ENCODE data around the gene CCT3. TPM values are rescaled to one million over a fixed set of nuclear protein-coding genes. Genes with fewer than 3 reads are reported as not detected.

CCT3 gene
- total and polyA plus RNA-seq, 4 donors, result 74.5 to 144 (median 119) TPM

DNA sequence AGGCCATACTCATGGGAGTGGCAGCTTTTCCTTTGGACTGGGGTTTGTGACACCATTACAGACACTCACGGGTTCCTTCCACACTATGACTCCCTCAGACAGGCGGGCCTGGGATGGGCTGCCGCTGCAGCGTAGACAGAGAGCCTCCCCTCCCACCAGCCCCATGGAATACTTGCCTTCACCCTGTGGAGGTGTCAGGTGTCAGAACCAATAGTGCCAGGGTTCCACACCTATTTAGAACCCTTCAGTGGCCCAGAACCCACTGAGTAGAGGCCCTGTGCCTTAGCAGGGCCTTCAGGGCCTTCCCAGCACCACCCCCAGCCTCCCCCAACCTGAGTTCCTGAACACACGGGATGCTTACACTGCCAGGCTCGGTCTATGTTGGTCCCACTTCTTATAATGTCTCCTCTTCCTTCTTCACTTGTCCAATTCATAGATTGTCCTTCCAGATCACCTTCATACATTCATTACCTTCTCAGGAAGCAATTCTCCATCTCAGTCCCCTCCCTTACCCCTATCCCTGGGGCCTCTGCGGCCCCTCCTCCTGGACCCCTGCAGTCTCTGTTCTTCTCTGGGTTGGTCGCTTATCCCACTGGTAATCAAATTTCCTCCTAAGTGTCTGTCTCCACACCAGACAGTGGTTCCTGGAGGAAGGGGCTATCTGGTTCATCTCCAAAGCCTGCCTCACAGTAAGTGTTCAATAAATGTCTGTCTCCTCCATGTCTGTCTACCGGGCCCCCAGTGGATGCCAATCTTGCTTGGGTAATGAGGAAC is 29.5 kb upstream of the CCT3 start:
- no peak overlapping the region for H3K27ac ChIP-seq (ENCODE audit: low read depth in 1 of 2, low read length in 2 of 2)
- WGBS, result 87% methylated on average over 9 of the region's 9 CpGs
- H3K4me1 ChIP-seq (ENCODE audit: control insufficient read depth in 4 of 4, insufficient read depth in 4 of 4, low read length in 3 of 4), result peaks cover 0 to 8% (median 4%) of the 10 kb centered on the region in 4 donors
- H3K36me3 ChIP-seq (ENCODE audit: control insufficient read depth in 4 of 4, insufficient read depth in 3 of 4, low read depth in 1 of 4, low read length in 3 of 4), result no peaks in the 10 kb centered on the region
- H3K9me3 ChIP-seq (ENCODE audit: control insufficient read depth in 4 of 4, low read length in 3 of 4), result no peaks in the 10 kb centered on the region
- H3K27me3 ChIP-seq (ENCODE audit: control insufficient read depth in 4 of 4, insufficient read depth in 4 of 4, low read length in 3 of 4), result no peaks in the 10 kb centered on the region
- no peak overlapping the region for H3K4me3 ChIP-seq (ENCODE audit: low read depth in 1 of 3, low read length in 3 of 3)
- no peak for DNase-seq (ENCODE audit: low spot score)
- TF ChIP-seq RAD21 (IDR thresholded peaks at IDR 0.05) (no peak), NR2F2 (IDR thresholded peaks at IDR 0.05) (no peak), SP1 (IDR thresholded peaks at IDR 0.05) (no peak), TAF1 (conservative IDR thresholded peaks at IDR 0.05) (no peak), RXRA (IDR thresholded peaks at IDR 0.05) (no peak), YY1 (IDR thresholded peaks at IDR 0.05) (no peak), EGR1 (IDR thresholded peaks at IDR 0.05; ENCODE audit: low read depth in 2 of 2) (no peak), JUND (IDR thresholded peaks at IDR 0.05) (no peak), FOXA1 (IDR thresholded peaks at IDR 0.05) (no peak), HNF4A (conservative IDR thresholded peaks at IDR 0.05) (no peak)
- TF ChIP-seq, protein P1, sequence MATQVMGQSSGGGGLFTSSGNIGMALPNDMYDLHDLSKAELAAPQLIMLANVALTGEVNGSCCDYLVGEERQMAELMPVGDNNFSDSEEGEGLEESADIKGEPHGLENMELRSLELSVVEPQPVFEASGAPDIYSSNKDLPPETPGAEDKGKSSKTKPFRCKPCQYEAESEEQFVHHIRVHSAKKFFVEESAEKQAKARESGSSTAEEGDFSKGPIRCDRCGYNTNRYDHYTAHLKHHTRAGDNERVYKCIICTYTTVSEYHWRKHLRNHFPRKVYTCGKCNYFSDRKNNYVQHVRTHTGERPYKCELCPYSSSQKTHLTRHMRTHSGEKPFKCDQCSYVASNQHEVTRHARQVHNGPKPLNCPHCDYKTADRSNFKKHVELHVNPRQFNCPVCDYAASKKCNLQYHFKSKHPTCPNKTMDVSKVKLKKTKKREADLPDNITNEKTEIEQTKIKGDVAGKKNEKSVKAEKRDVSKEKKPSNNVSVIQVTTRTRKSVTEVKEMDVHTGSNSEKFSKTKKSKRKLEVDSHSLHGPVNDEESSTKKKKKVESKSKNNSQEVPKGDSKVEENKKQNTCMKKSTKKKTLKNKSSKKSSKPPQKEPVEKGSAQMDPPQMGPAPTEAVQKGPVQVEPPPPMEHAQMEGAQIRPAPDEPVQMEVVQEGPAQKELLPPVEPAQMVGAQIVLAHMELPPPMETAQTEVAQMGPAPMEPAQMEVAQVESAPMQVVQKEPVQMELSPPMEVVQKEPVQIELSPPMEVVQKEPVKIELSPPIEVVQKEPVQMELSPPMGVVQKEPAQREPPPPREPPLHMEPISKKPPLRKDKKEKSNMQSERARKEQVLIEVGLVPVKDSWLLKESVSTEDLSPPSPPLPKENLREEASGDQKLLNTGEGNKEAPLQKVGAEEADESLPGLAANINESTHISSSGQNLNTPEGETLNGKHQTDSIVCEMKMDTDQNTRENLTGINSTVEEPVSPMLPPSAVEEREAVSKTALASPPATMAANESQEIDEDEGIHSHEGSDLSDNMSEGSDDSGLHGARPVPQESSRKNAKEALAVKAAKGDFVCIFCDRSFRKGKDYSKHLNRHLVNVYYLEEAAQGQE (IDR thresholded peaks at IDR 0.05), result no peak
- TF ChIP-seq, protein P2, sequence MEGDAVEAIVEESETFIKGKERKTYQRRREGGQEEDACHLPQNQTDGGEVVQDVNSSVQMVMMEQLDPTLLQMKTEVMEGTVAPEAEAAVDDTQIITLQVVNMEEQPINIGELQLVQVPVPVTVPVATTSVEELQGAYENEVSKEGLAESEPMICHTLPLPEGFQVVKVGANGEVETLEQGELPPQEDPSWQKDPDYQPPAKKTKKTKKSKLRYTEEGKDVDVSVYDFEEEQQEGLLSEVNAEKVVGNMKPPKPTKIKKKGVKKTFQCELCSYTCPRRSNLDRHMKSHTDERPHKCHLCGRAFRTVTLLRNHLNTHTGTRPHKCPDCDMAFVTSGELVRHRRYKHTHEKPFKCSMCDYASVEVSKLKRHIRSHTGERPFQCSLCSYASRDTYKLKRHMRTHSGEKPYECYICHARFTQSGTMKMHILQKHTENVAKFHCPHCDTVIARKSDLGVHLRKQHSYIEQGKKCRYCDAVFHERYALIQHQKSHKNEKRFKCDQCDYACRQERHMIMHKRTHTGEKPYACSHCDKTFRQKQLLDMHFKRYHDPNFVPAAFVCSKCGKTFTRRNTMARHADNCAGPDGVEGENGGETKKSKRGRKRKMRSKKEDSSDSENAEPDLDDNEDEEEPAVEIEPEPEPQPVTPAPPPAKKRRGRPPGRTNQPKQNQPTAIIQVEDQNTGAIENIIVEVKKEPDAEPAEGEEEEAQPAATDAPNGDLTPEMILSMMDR (IDR thresholded peaks at IDR 0.05; ENCODE audit: low read depth, low read length, missing input control), result no peak
- TF ChIP-seq, protein P3, sequence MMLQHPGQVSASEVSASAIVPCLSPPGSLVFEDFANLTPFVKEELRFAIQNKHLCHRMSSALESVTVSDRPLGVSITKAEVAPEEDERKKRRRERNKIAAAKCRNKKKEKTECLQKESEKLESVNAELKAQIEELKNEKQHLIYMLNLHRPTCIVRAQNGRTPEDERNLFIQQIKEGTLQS (IDR thresholded peaks at IDR 0.05), result no peak
- TF ChIP-seq, protein P4, sequence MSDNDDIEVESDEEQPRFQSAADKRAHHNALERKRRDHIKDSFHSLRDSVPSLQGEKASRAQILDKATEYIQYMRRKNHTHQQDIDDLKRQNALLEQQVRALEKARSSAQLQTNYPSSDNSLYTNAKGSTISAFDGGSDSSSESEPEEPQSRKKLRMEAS (IDR thresholded peaks at IDR 0.05), result no peak
- TF ChIP-seq, protein P5, sequence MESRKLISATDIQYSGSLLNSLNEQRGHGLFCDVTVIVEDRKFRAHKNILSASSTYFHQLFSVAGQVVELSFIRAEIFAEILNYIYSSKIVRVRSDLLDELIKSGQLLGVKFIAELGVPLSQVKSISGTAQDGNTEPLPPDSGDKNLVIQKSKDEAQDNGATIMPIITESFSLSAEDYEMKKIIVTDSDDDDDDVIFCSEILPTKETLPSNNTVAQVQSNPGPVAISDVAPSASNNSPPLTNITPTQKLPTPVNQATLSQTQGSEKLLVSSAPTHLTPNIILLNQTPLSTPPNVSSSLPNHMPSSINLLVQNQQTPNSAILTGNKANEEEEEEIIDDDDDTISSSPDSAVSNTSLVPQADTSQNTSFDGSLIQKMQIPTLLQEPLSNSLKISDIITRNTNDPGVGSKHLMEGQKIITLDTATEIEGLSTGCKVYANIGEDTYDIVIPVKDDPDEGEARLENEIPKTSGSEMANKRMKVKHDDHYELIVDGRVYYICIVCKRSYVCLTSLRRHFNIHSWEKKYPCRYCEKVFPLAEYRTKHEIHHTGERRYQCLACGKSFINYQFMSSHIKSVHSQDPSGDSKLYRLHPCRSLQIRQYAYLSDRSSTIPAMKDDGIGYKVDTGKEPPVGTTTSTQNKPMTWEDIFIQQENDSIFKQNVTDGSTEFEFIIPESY (IDR thresholded peaks at IDR 0.05), result no peak
- H3K9ac ChIP-seq (ENCODE audit: low read depth in 1 of 2, low read length in 2 of 2), result no peak overlapping the region

Measured in liver (tissue), 9 donors.